GM21529 (cell line): ENCODE measurements around the gene ARF4.

Source experiments
- ATAC-seq: cut with Tn5 transposase; IDR thresholded peaks from one replicate; pipeline ENCODE4 v1.9.1; 2021; ENCODE audit not compliant: unreplicated experiment

Gene ARF4

GRCh38 chr3:57582474-57583168, 14.5 kb downstream of the ARF4 start:
- no peak for ATAC-seq

GRCh38 chr3:57577801-57578200, 19.3 kb downstream of the ARF4 start:
- ATAC-seq, result no peak

GRCh38 chr3:57575966-57576626, 21.0 kb downstream of the ARF4 start:
- no peak for ATAC-seq

- ATAC-seq, result no peak
Observed at GRCh38 chr3:57572096-57572495, 25.0 kb downstream of the ARF4 start.

GRCh38 chr3:57570878-57571277, 26.3 kb downstream of the ARF4 start:
- ATAC-seq, result no peak

GRCh38 chr3:57569859-57570450, 27.2 kb downstream of the ARF4 start:
- ATAC-seq, result no peak

- ATAC-seq, result no peak
Observed at GRCh38 chr3:57559526-57559925, 37.6 kb downstream of the ARF4 start.

GRCh38 chr3:57557085-57557537, 40.0 kb downstream of the ARF4 start:
- ATAC-seq, result peak; percentile 12

- ATAC-seq, result peak; percentile 24
Observed at GRCh38 chr3:57556459-57557084, 40.6 kb downstream of the ARF4 start.

GRCh38 chr3:57555738-57556458, 41.2 kb downstream of the ARF4 start, which contains the start of gene PDE12:
PDE12 (plus strand) TSS chr3:57556274; CDS start chr3:57556380, 106 bp downstream.
- ATAC-seq, result peak; percentile 86

GRCh38 chr3:57555306-57555705, 41.8 kb downstream of the ARF4 start:
- no peak for ATAC-seq

- ATAC-seq, result no peak
Observed at GRCh38 chr3:57546616-57547015, 50.5 kb downstream of the ARF4 start.

- ATAC-seq, result no peak
Observed at GRCh38 chr3:57545636-57546268, 51.4 kb downstream of the ARF4 start.

GRCh38 chr3:57544181-57545125, 52.7 kb downstream of the ARF4 start, which contains the start of gene DNAH12:
DNAH12 (minus strand) TSS chr3:57544344; CDS start chr3:57542870, 1,474 bp downstream.
- no peak for ATAC-seq

GRCh38 chr3:57538465-57538864, 58.7 kb downstream of the ARF4 start:
- ATAC-seq, result no peak

- no peak for ATAC-seq
Observed at GRCh38 chr3:57530071-57530608, 67.0 kb downstream of the ARF4 start.
